ENCODE results near the gene MRPL16. TPM values are rescaled to one million over a fixed set of nuclear protein-coding genes. Genes with fewer than 3 reads are reported as not detected.

The MRPL16 gene
- total and polyA plus RNA-seq, 12 donors: 69.9 to 108 (median 89.2) TPM

DNA sequence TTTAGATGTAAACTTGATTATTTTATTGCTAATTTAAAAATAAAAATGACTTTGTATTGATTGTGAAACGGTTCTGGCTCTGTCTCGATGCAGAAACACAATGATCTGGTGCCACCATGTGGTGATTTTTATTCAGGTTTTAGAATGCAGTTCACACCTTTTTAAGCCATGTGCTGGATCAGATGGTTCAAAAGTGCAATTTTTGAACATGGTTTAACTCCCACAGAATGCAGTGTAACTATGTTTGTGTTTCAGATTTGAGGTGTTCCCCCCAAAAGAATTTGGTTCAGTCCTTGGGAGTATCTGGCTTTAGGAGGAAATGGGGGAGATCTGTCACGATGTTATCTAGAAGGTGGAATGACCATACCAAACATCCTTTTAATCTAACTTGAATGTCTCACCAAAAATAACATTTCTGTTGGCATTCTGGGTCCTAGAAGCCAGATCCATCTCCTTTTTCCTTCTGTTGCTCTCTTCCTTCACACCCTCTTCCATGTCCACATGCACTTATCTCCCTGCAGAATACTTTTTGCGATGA lies 7.9 kb downstream of the MRPL16 start:
- Histone ChIP-seq H3K27me3 (no peaks in the 10 kb centered on the region), H3K9me3 (no peaks in the 10 kb centered on the region), H3K4me1 (peaks cover 0 to 22% (median 12%) of the 10 kb centered on the region in 9 donors), H3K27ac (peak overlapping the region in 9 of 10 donors; percentile 5 to 83 (median 50)), H3K36me3 (peaks cover 0 to 88% (median 16%) of the 10 kb centered on the region in 9 donors), H3K4me3 (peak overlapping the region in 1 of 10 donors; percentile 11)
- peak in 1 of 2 donors; percentile 62 for DNase-seq
- WGBS, 2 donors: 41 to 49% methylated on average over 4 of the region's 4 CpGs
- TF ChIP-seq, protein P1, sequence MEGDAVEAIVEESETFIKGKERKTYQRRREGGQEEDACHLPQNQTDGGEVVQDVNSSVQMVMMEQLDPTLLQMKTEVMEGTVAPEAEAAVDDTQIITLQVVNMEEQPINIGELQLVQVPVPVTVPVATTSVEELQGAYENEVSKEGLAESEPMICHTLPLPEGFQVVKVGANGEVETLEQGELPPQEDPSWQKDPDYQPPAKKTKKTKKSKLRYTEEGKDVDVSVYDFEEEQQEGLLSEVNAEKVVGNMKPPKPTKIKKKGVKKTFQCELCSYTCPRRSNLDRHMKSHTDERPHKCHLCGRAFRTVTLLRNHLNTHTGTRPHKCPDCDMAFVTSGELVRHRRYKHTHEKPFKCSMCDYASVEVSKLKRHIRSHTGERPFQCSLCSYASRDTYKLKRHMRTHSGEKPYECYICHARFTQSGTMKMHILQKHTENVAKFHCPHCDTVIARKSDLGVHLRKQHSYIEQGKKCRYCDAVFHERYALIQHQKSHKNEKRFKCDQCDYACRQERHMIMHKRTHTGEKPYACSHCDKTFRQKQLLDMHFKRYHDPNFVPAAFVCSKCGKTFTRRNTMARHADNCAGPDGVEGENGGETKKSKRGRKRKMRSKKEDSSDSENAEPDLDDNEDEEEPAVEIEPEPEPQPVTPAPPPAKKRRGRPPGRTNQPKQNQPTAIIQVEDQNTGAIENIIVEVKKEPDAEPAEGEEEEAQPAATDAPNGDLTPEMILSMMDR (IDR thresholded peaks at IDR 0.05): peak; percentile 45 to 83 (median 72)
- ATAC-seq: peak; percentile 72 to 87 (median 80)
- intact Hi-C loops (cut with DNase I): loop anchor here in 9 of 10 donors (1.0 to 10.0 kb wide), 10 partner anchors 48 to 268 kb away; partner anchors contain the start of genes PATL1 (in 3 of the 9) and STX3 (in 1 of the 9)

DNA sequence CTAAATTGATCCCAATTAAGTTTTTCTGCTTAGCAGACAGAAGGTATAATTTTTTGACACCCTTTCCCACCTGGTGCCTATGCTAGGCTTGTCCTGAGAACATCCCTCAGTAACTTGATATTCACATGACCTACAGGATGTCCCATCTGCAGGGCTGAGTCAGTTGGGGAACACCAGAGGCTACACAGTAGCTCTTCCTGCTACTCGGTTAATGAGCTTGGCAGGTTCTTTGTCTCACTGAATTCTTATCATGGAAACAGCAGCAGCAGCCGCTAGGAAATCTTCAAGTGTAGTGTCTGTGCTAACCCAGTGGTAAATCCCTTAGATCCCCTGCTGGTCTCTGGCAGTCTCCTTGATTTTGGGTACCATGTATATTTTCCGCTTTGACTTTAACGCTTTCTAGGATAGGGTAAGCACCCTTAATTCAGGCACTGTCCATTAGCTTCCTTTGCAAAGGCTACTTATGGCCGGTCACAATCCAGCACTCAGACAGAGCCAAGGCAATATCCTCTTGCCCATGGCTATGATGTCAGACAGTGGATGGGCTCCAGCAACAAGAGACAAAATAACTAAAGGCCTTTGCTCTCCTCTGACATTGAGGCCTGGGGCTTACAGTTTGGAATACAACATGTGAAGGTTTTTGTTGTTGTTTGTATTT lies 8.5 kb downstream of the MRPL16 start:
- Histone ChIP-seq H3K36me3 (peaks cover 0 to 88% (median 17%) of the 10 kb centered on the region in 9 donors), H3K4me3 (peak overlapping the region in 1 of 10 donors; percentile 11), H3K4me1 (peaks cover 0 to 22% (median 12%) of the 10 kb centered on the region in 9 donors), H3K27ac (peak overlapping the region in 9 of 10 donors; percentile 5 to 83 (median 50)), H3K27me3 (no peaks in the 10 kb centered on the region), H3K9me3 (no peaks in the 10 kb centered on the region)
- ATAC-seq (peak; percentile 72 to 93 (median 85)), DNase-seq (peak in 1 of 2 donors; percentile 47)
- TF ChIP-seq, protein P1 (IDR thresholded peaks at IDR 0.05): no peak
- WGBS, 2 donors: 31% methylated on average over 5 of the region's 5 CpGs
- intact Hi-C loops (cut with DNase I): loop anchor here (1.0 to 10.0 kb wide), 10 partner anchors 47 to 267 kb away; partner anchors contain the start of genes PATL1 (in 3 of the 10) and STX3 (in 2 of the 10)

DNA sequence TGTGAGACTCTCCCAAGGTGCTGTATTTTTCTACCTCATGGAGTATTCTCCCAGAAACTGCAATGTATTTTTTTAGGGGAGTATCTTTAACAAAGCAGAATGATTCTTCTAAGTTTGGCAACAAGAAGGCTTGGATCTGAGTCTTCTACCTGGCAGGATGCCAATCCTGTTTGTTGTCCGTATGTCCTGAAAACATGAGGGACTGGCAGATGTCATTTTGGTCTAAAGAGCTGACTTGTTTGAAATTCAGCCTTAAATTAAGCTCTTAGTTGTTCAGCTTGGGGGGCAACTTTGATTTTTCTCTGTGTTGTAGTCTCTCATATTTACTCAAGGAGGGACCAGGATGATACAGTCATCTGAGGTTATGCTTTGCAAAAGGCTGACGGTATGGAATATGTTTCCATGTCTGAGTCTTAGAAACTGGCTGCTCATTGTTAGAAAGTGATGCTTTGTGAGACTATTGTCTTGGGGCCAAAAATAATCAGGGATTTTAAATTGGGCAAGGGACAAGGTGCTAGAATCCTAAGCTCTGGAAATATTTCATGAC lies 9.3 kb downstream of the MRPL16 start:
- intact Hi-C loops (cut with DNase I): loop anchor here in 9 of 10 donors (2.0 to 10.0 kb wide), 9 partner anchors 46 to 266 kb away; partner anchors contain the start of genes PATL1 (in 3 of the 9) and STX3 (in 1 of the 9)
- H3K9me3 ChIP-seq: no peaks in the 10 kb centered on the region
- WGBS, 2 donors: 41 to 49% methylated on average over 2 of the region's 2 CpGs
- no peak overlapping the region for H3K4me3 ChIP-seq
- H3K4me1 ChIP-seq: peaks cover 0 to 22% (median 12%) of the 10 kb centered on the region in 9 donors
- H3K36me3 ChIP-seq: peaks cover 0 to 88% (median 14%) of the 10 kb centered on the region in 9 donors
- no peaks in the 10 kb centered on the region for H3K27me3 ChIP-seq
- ATAC-seq (no peak), DNase-seq (no peak)
- TF ChIP-seq, protein P1 (IDR thresholded peaks at IDR 0.05): no peak
- peak overlapping the region in 7 of 10 donors; percentile 5 to 83 (median 50) for H3K27ac ChIP-seq

DNA sequence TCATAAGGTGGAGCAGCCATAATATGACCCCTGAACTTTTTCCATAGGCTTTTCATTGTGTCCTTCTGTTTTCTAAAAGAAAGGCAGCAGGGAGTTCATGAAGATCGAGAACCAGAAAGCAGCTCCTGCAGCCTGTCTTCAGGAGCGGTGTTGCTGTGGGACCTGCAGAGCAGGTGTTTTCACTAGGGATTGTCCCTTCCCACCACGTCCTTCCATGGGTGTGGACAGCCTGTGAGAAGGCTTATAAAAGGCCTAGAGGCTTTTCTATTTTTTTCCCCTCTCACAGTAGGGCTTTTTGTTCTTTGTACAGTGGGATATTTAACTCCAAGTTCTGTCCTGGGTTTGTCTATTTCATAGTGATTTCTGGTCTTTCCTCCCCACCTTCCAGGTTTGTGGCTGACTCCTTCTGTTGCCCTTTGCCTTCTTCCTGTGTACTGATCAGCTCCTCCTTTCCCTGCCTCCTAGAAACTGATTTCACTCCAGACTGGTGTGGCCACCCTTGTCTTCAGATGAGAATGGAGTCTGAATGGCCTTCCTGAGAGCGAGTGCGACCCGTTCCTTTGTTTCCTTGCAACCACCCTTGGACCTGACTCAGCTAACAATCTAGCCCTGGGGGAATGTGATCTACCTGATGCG lies 10.1 kb downstream of the MRPL16 start:
- H3K27me3 ChIP-seq: no peaks in the 10 kb centered on the region
- ATAC-seq (no peak), DNase-seq (no peak)
- TF ChIP-seq, protein P1 (IDR thresholded peaks at IDR 0.05): no peak
- intact Hi-C loops (cut with DNase I): loop anchor here in 9 of 10 donors (2.0 to 10.0 kb wide), 9 partner anchors 46 to 266 kb away; partner anchors contain the start of genes PATL1 (in 3 of the 9) and STX3 (in 1 of the 9)
- peaks cover 0 to 22% (median 12%) of the 10 kb centered on the region in 9 donors for H3K4me1 ChIP-seq
- no peaks in the 10 kb centered on the region for H3K9me3 ChIP-seq
- H3K36me3 ChIP-seq: peaks cover 0 to 88% (median 14%) of the 10 kb centered on the region in 9 donors
- H3K4me3 ChIP-seq: no peak overlapping the region
- H3K27ac ChIP-seq: peak overlapping the region in 3 of 10 donors; percentile 50 to 83 (median 61)
- 81 to 84% methylated on average over 7 of the region's 7 CpGs for WGBS, 2 donors

All from heart right ventricle (tissue), 16 donors.